Measurements from ENCODE around the gene RHOH. TPM values are rescaled to one million over a fixed set of nuclear protein-coding genes. Genes with fewer than 3 reads are reported as not detected.

Gene RHOH
- total RNA-seq, 2 donors from 2014 or later = 1.3 to 1.9 TPM

- 25% methylated on average over 14 of the region's 14 CpGs for WGBS
- no peaks in the 10 kb centered on the region for H3K27me3 ChIP-seq (replicated peaks; ENCODE audit: insufficient read depth)
These were observed 5.7 kb upstream of the RHOH start for GRCh38 chr4:40190880-40191815.

DNA sequence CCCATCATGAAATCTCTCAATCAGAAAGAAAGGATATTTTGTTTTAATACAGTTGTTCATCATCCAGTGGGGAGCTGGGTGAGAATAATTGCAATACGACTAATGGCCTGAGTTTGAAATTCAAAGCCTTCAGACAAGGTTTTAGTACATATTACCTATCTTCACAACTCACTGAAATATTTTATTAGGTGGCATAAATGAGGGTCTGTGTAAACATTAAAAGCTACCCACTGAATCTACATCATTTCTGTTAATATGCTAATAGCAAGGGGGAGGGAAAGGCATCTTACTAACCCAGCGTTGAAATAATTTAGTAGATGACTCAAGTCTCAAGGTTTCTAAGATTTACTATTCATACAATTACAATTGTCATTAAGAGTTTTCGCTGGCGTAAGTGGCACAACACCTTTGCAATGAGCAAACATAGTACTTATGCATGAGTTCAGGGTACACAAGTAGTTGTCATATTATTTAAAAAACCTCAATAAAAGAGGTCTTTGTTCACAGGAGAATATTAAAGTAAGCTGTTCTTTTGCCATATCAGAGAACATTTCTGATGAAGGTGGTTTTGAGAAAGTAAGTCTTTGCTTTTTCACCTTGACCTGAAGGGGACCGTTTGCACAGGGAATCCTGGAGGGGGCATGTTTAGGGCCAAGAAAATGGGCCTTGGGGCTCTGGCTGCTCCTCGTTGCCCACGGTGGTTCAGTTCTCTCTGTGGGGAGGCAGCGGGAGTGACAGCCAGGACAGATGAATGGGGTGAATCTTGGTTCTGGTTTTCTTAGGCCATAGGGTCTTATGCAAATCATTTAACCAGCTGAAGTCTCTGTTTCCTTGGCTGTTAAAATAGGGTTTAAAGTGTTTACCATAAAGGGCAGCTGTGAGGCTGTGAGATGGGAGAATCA, 4.5 kb upstream of the RHOH start:
- WGBS = 67% methylated on average over 8 of the region's 8 CpGs
- DNase-seq (ENCODE audit: low spot score) = no peak
- no peaks in the 10 kb centered on the region for H3K27me3 ChIP-seq (replicated peaks; ENCODE audit: insufficient read depth)
- H3K4me1 ChIP-seq (replicated peaks) = peaks cover 10% of the 10 kb centered on the region
- intact Hi-C loops (cut with DNase I) = no loop called here
- no peaks in the 10 kb centered on the region for H3K36me3 ChIP-seq
- H3K9me3 ChIP-seq = no peaks in the 10 kb centered on the region
- no peak overlapping the region for H3K4me3 ChIP-seq
- TF ChIP-seq CTCF (IDR thresholded peaks at IDR 0.05) (no peak), POLR2AphosphoS5 (IDR thresholded peaks at IDR 0.05) (no peak), POLR2A (IDR thresholded peaks at IDR 0.05) (no peak)
- peak overlapping the region; percentile 81 to 85 for H3K27ac ChIP-seq

More at GRCh38 chr4:40190880-40191815, 5.7 kb upstream of the RHOH start:
- H3K4me3 ChIP-seq = no peak overlapping the region
- intact Hi-C loops (cut with DNase I) = no loop called here
- DNase-seq (ENCODE audit: low spot score) = peak; percentile 58
- H3K36me3 ChIP-seq = no peaks in the 10 kb centered on the region
- H3K27ac ChIP-seq = peak overlapping the region; percentile 81 to 85
- TF ChIP-seq CTCF (IDR thresholded peaks at IDR 0.05) = no peak
- no peak for TF ChIP-seq POLR2A (IDR thresholded peaks at IDR 0.05)
- TF ChIP-seq POLR2AphosphoS5 (IDR thresholded peaks at IDR 0.05) = peak; percentile 95
- H3K4me1 ChIP-seq (replicated peaks) = peaks cover 10% of the 10 kb centered on the region
- H3K9me3 ChIP-seq = no peaks in the 10 kb centered on the region

GRCh38 chr4:40193016-40193571, 3.7 kb upstream of the RHOH start:
- no peaks in the 10 kb centered on the region for H3K27me3 ChIP-seq (replicated peaks; ENCODE audit: insufficient read depth)
- TF ChIP-seq POLR2A (IDR thresholded peaks at IDR 0.05) = no peak
- H3K9me3 ChIP-seq = no peaks in the 10 kb centered on the region
- H3K4me3 ChIP-seq = no peak overlapping the region
- peaks cover 10% of the 10 kb centered on the region for H3K4me1 ChIP-seq (replicated peaks)
- WGBS = 58% methylated on average over 11 of the region's 11 CpGs
- peak overlapping the region; percentile 81 to 85 for H3K27ac ChIP-seq
- no peak for DNase-seq (ENCODE audit: low spot score)
- no peaks in the 10 kb centered on the region for H3K36me3 ChIP-seq
- intact Hi-C loops (cut with DNase I) = no loop called here

- Histone ChIP-seq H3K4me3 (no peak overlapping the region), H3K27me3 (replicated peaks; ENCODE audit: insufficient read depth) (no peaks in the 10 kb centered on the region), H3K27ac (peak overlapping the region; percentile 81 to 85), H3K4me1 (replicated peaks) (peaks cover 10% of the 10 kb centered on the region), H3K36me3 (no peaks in the 10 kb centered on the region), H3K9me3 (no peaks in the 10 kb centered on the region)
- TF ChIP-seq POLR2A (IDR thresholded peaks at IDR 0.05) = no peak
- TF ChIP-seq POLR2AphosphoS5 (IDR thresholded peaks at IDR 0.05) = no peak
- TF ChIP-seq CTCF (IDR thresholded peaks at IDR 0.05) = no peak
- intact Hi-C loops (cut with DNase I) = no loop called here
- WGBS = 85% methylated on average over 7 of the region's 7 CpGs
- DNase-seq (ENCODE audit: low spot score) = no peak
These were observed 3.3 kb upstream of the RHOH start for GRCh38 chr4:40193578-40193977.
